Calu3 (cell line): Measurements from ENCODE around the gene TMEM82. TPM values are rescaled to one million over a fixed set of nuclear protein-coding genes. Genes with fewer than 3 reads are reported as not detected.

Experiments
- BruUV-seq: library from RNA; stranded (reverse); fragments of 400-500 nt; replicated peaks from 2 replicates; lab custom pipeline; 2021; lab: Mats Ljungman, UMichigan
- CTCF ChIA-PET: fragments of 300-600 bp; sonication (Branson Sonifier 250); formaldehyde crosslinking; loops from one replicate; lab custom pipeline; 2022; ENCODE audit warnings: antibody characterized with exemption; lab: Charles Lee
- DNase-seq: peaks from one replicate; pipeline ENCODE4 v3.0.0; 2022
- H3K27ac Mint-ChIP-seq: one replicate; pipeline ENCODE4 v1.8.0; 2022; ENCODE audit warnings: mixed read lengths; ENCODE audit not compliant: unreplicated experiment
- H3K27me3 Mint-ChIP-seq: one replicate; pipeline ENCODE4 v1.8.0; 2022; ENCODE audit warnings: mixed read lengths; ENCODE audit not compliant: unreplicated experiment
- H3K36me3 Mint-ChIP-seq: one replicate; pipeline ENCODE4 v1.8.0; 2022; ENCODE audit warnings: mild to moderate bottlenecking, moderate library complexity, mixed read lengths; ENCODE audit not compliant: insufficient read depth, unreplicated experiment
- H3K4me1 Mint-ChIP-seq: one replicate; pipeline ENCODE4 v1.8.0; 2022; ENCODE audit warnings: mild to moderate bottlenecking, low read depth, mixed read lengths; ENCODE audit not compliant: unreplicated experiment
- H3K4me3 Mint-ChIP-seq: one replicate; pipeline ENCODE4 v1.8.0; 2022; ENCODE audit warnings: mild to moderate bottlenecking, low read depth, moderate library complexity, mixed read lengths; ENCODE audit not compliant: unreplicated experiment
- H3K9me3 Mint-ChIP-seq: one replicate; pipeline ENCODE4 v1.8.0; 2022; ENCODE audit warnings: low read depth, mixed read lengths; ENCODE audit not compliant: unreplicated experiment
- CTCF ChIP-seq: fragments of 200-600 bp; IDR thresholded peaks from one replicate; pipeline ENCODE4 v1.8.0; 2022; ENCODE audit warnings: antibody characterized with exemption; ENCODE audit not compliant: unreplicated experiment
- intact Hi-C: fragments of 100-400 bp; cut with micrococcal nuclease; formaldehyde crosslinking; loops from one replicate; pipeline ENCODE4 v1.10.0; 2022; ENCODE audit not compliant: unreplicated experiment
- total RNA-seq: library from RNA; stranded (reverse); gene quantifications from 2 replicates; pipeline ENCODE4 v1.2.3, GENCODE V29; 2022

The TMEM82 gene
- total RNA-seq, 1 experiment from 2014 or later, result not detected

GRCh38 chr1:15728937-15729657 is 13.2 kb upstream of the TMEM82 start:
- TF ChIP-seq CTCF, result no peak
- no peaks in the 10 kb centered on the region for H3K9me3 Mint-ChIP-seq
- H3K4me1 Mint-ChIP-seq, result no peaks in the 10 kb centered on the region
- BruUV-seq, result no TSS peak
- H3K27me3 Mint-ChIP-seq, result no peaks in the 10 kb centered on the region
- peaks cover 13% of the 10 kb centered on the region for H3K36me3 Mint-ChIP-seq
- DNase-seq, result no peak
- H3K4me3 Mint-ChIP-seq, result no peak overlapping the region
- CTCF ChIA-PET, result interaction anchor here (0.6 kb wide), 1 partner anchor 548 kb away, joined by 3 read pairs; no protein-coding TSS in a partner anchor
- H3K27ac Mint-ChIP-seq, result no peak overlapping the region
- intact Hi-C loops, result no loop called here

GRCh38 chr1:15730423-15730822 is 11.9 kb upstream of the TMEM82 start:
- DNase-seq, result no peak
- no peaks in the 10 kb centered on the region for H3K27me3 Mint-ChIP-seq
- no peaks in the 10 kb centered on the region for H3K9me3 Mint-ChIP-seq
- CTCF ChIA-PET, result no interaction called here
- H3K27ac Mint-ChIP-seq, result no peak overlapping the region
- no peak for TF ChIP-seq CTCF
- no TSS peak for BruUV-seq
- peaks cover 13% of the 10 kb centered on the region for H3K36me3 Mint-ChIP-seq
- no peak overlapping the region for H3K4me3 Mint-ChIP-seq
- intact Hi-C loops, result no loop called here
- no peaks in the 10 kb centered on the region for H3K4me1 Mint-ChIP-seq

- TF ChIP-seq CTCF, result no peak
- no peak overlapping the region for H3K4me3 Mint-ChIP-seq
- H3K27ac Mint-ChIP-seq, result no peak overlapping the region
- no peaks in the 10 kb centered on the region for H3K27me3 Mint-ChIP-seq
- no peak for DNase-seq
- BruUV-seq, result no TSS peak
- H3K9me3 Mint-ChIP-seq, result no peaks in the 10 kb centered on the region
- no peaks in the 10 kb centered on the region for H3K4me1 Mint-ChIP-seq
- CTCF ChIA-PET, result interaction anchor here (0.6 kb wide), 1 partner anchor 65 kb away, joined by 3 read pairs; no protein-coding TSS in a partner anchor
- intact Hi-C loops, result no loop called here
- peaks cover 13% of the 10 kb centered on the region for H3K36me3 Mint-ChIP-seq
These were observed 11.4 kb upstream of the TMEM82 start for GRCh38 chr1:15730936-15731335.

- Mint-ChIP-seq H3K36me3 (peaks cover 13% of the 10 kb centered on the region), H3K4me3 (no peak overlapping the region), H3K4me1 (no peaks in the 10 kb centered on the region), H3K27ac (no peak overlapping the region), H3K27me3 (no peaks in the 10 kb centered on the region), H3K9me3 (no peaks in the 10 kb centered on the region)
- BruUV-seq, result no TSS peak
- TF ChIP-seq CTCF, result no peak
- no peak for DNase-seq
- intact Hi-C loops, result no loop called here
- CTCF ChIA-PET, result no interaction called here
These were observed 10.3 kb upstream of the TMEM82 start for GRCh38 chr1:15731735-15732685.
